K562 treated with DMSO at 1 percent for 48 hours (cell line): ENCODE data around the gene TTC7B. TPM values are rescaled to one million over a fixed set of nuclear protein-coding genes. Genes with fewer than 3 reads are reported as not detected.

Source experiments
- total RNA-seq: library from RNA; unstranded; fragments of 300-600 nt; gene quantifications from 2 replicates; pipeline ENCODE4 v1.2.3, GENCODE V29; 2022; ENCODE audit warnings: low replicate concordance; ENCODE audit errors: extremely low read depth

TTC7B gene, protein sequence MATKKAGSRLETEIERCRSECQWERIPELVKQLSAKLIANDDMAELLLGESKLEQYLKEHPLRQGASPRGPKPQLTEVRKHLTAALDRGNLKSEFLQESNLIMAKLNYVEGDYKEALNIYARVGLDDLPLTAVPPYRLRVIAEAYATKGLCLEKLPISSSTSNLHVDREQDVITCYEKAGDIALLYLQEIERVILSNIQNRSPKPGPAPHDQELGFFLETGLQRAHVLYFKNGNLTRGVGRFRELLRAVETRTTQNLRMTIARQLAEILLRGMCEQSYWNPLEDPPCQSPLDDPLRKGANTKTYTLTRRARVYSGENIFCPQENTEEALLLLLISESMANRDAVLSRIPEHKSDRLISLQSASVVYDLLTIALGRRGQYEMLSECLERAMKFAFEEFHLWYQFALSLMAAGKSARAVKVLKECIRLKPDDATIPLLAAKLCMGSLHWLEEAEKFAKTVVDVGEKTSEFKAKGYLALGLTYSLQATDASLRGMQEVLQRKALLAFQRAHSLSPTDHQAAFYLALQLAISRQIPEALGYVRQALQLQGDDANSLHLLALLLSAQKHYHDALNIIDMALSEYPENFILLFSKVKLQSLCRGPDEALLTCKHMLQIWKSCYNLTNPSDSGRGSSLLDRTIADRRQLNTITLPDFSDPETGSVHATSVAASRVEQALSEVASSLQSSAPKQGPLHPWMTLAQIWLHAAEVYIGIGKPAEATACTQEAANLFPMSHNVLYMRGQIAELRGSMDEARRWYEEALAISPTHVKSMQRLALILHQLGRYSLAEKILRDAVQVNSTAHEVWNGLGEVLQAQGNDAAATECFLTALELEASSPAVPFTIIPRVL
- total RNA-seq: not detected in 2 replicates

DNA sequence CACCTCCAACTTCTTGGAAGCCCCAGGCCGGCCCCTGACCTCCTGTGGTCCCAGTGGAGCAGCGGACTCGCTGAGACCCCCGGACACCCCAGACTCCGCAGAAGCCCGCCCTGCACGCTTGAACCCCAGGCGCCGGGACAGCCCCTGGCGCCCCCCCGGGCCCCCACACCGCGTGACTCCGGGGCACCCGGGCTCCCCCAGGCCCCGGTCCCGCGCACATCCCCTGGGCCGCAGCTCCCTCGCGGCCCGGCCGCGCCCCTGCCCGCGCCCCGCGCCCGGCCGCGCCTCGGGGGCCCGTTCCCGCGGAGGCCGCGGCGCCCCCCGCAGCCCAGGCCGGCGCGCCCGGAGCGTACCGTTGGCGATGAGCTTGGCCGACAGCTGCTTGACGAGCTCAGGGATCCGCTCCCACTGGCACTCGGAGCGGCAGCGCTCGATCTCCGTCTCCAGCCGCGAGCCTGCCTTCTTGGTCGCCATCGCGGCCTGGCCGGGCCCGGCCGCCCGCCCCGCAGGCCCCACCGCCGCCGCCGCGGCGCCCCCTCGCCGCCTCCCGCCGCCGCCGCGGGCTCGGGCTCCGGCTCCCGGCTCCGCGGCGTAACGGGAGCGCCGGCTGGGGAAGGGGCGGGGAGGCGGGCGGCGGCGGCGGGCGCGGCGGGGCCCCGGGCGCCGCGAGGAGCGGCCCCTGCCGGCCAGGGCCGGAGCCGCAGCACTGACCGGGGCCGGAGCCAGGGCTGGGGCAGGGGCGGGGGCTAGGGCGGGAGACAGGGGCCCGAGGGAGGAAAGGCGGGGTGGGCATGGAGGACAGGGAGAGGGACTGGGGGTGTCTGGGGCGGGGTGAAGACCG is at the start of gene TTC7B:
Gene TTC7B (minus strand): TSS at position 609 of the 841 bp plus-strand sequence. CDS start 135 bp downstream, at position 474.

Other genes with a start within 250 kb of the TTC7B start
- gene RPS6KA5, start 244.2 kb upstream of the TTC7B start, total RNA-seq: not detected in 2 replicates